Measurements from ENCODE around the gene VPS18. TPM values are rescaled to one million over a fixed set of nuclear protein-coding genes. Genes with fewer than 3 reads are reported as not detected.

Gene VPS18
- total RNA-seq, 1 donor from 2014 or later: 37.6 TPM

GRCh38 chr15:40921949-40922607 lies 27.8 kb downstream of the VPS18 start:
- Histone ChIP-seq H2AFZ (ENCODE audit: low read depth, low read length) (no peak overlapping the region), H3K9me3 (ENCODE audit: insufficient read depth, low read depth, low read length) (no peaks in the 10 kb centered on the region), H4K20me1 (ENCODE audit: insufficient read depth, low read length) (peaks cover 2% of the 10 kb centered on the region), H3K36me3 (ENCODE audit: insufficient read depth, low read length) (no peaks in the 10 kb centered on the region), H3K4me1 (ENCODE audit: insufficient read depth, low read length) (peaks cover 20% of the 10 kb centered on the region), H3K9ac (ENCODE audit: low read length) (no peak overlapping the region), H3K27ac (ENCODE audit: low read depth, low read length) (no peak overlapping the region), H3K4me2 (ENCODE audit: low read length) (no peak overlapping the region), H3K27me3 (ENCODE audit: insufficient read depth, low read length) (peaks cover 23% of the 10 kb centered on the region), H3K79me2 (ENCODE audit: insufficient read depth, low read length) (no peaks in the 10 kb centered on the region), H3K4me3 (ENCODE audit: insufficient read depth, low read depth, low read length) (no peak overlapping the region)
- no peak overlapping the region for H3K4me3 Mint-ChIP-seq (ENCODE audit: unreplicated experiment)
- no peaks in the 10 kb centered on the region for H3K9me3 Mint-ChIP-seq (ENCODE audit: unreplicated experiment)
- peaks cover 8% of the 10 kb centered on the region for H3K4me1 Mint-ChIP-seq (ENCODE audit: low read depth, unreplicated experiment)
- H3K27ac Mint-ChIP-seq (ENCODE audit: unreplicated experiment): no peak overlapping the region
- peaks cover 65% of the 10 kb centered on the region for H3K27me3 Mint-ChIP-seq (ENCODE audit: low read depth, unreplicated experiment)
- FAIRE-seq: no peak
- no peak for DNase-seq (ENCODE audit: low read depth)
- peaks cover under 1% of the 10 kb centered on the region for H3K36me3 Mint-ChIP-seq (ENCODE audit: low read depth, unreplicated experiment)
- no peak for TF ChIP-seq EZH2 (IDR thresholded peaks at IDR 0.05; ENCODE audit: insufficient read depth, low read length)

GRCh38 chr15:40922608-40923005 lies 28.4 kb downstream of the VPS18 start:
- Mint-ChIP-seq H3K4me3 (ENCODE audit: unreplicated experiment) (peak overlapping the region; percentile 20), H3K27me3 (ENCODE audit: low read depth, unreplicated experiment) (peaks cover 64% of the 10 kb centered on the region), H3K9me3 (ENCODE audit: unreplicated experiment) (no peaks in the 10 kb centered on the region), H3K4me1 (ENCODE audit: low read depth, unreplicated experiment) (peaks cover 11% of the 10 kb centered on the region), H3K27ac (ENCODE audit: unreplicated experiment) (no peak overlapping the region), H3K36me3 (ENCODE audit: low read depth, unreplicated experiment) (peaks cover 2% of the 10 kb centered on the region)
- peaks cover 26% of the 10 kb centered on the region for H3K27me3 ChIP-seq (ENCODE audit: insufficient read depth, low read length)
- TF ChIP-seq EZH2 (IDR thresholded peaks at IDR 0.05; ENCODE audit: insufficient read depth, low read length) (no peak), CTCF (IDR thresholded peaks at IDR 0.05; ENCODE audit: insufficient read depth, low read depth, low read length) (no peak)
- H3K9ac ChIP-seq (ENCODE audit: low read length): no peak overlapping the region
- peaks cover 4% of the 10 kb centered on the region for H4K20me1 ChIP-seq (ENCODE audit: insufficient read depth, low read length)
- no peaks in the 10 kb centered on the region for H3K9me3 ChIP-seq (ENCODE audit: insufficient read depth, low read depth, low read length)
- no peak overlapping the region for H2AFZ ChIP-seq (ENCODE audit: low read depth, low read length)
- FAIRE-seq: no peak
- no peak overlapping the region for H3K4me3 ChIP-seq (ENCODE audit: insufficient read depth, low read depth, low read length)
- H3K36me3 ChIP-seq (ENCODE audit: insufficient read depth, low read length): no peaks in the 10 kb centered on the region
- DNase-seq (ENCODE audit: low read depth): no peak
- H3K4me1 ChIP-seq (ENCODE audit: insufficient read depth, low read length): peaks cover 20% of the 10 kb centered on the region
- H3K27ac ChIP-seq (ENCODE audit: low read depth, low read length): no peak overlapping the region
- no peaks in the 10 kb centered on the region for H3K79me2 ChIP-seq (ENCODE audit: insufficient read depth, low read length)
- no peak overlapping the region for H3K4me2 ChIP-seq (ENCODE audit: low read length)

- FAIRE-seq: no peak
- Histone ChIP-seq H4K20me1 (ENCODE audit: insufficient read depth, low read length) (peaks cover 4% of the 10 kb centered on the region), H3K4me1 (ENCODE audit: insufficient read depth, low read length) (peaks cover 15% of the 10 kb centered on the region), H3K36me3 (ENCODE audit: insufficient read depth, low read length) (no peaks in the 10 kb centered on the region), H3K9ac (ENCODE audit: low read length) (no peak overlapping the region), H3K9me3 (ENCODE audit: insufficient read depth, low read depth, low read length) (no peaks in the 10 kb centered on the region), H3K27me3 (ENCODE audit: insufficient read depth, low read length) (peaks cover 30% of the 10 kb centered on the region), H3K4me3 (ENCODE audit: insufficient read depth, low read depth, low read length) (no peak overlapping the region), H3K79me2 (ENCODE audit: insufficient read depth, low read length) (no peaks in the 10 kb centered on the region), H3K27ac (ENCODE audit: low read depth, low read length) (no peak overlapping the region), H2AFZ (ENCODE audit: low read depth, low read length) (no peak overlapping the region), H3K4me2 (ENCODE audit: low read length) (no peak overlapping the region)
- TF ChIP-seq EZH2 (IDR thresholded peaks at IDR 0.05; ENCODE audit: insufficient read depth, low read length) (no peak), CTCF (IDR thresholded peaks at IDR 0.05; ENCODE audit: insufficient read depth, low read depth, low read length) (no peak)
- no peak overlapping the region for H3K4me3 Mint-ChIP-seq (ENCODE audit: unreplicated experiment)
- no peaks in the 10 kb centered on the region for H3K9me3 Mint-ChIP-seq (ENCODE audit: unreplicated experiment)
- peaks cover 2% of the 10 kb centered on the region for H3K36me3 Mint-ChIP-seq (ENCODE audit: low read depth, unreplicated experiment)
- peaks cover 60% of the 10 kb centered on the region for H3K27me3 Mint-ChIP-seq (ENCODE audit: low read depth, unreplicated experiment)
- H3K27ac Mint-ChIP-seq (ENCODE audit: unreplicated experiment): no peak overlapping the region
- no peak for DNase-seq (ENCODE audit: low read depth)
- H3K4me1 Mint-ChIP-seq (ENCODE audit: low read depth, unreplicated experiment): peaks cover 11% of the 10 kb centered on the region
Observed at GRCh38 chr15:40923551-40923950, 29.3 kb downstream of the VPS18 start.

All from astrocyte (in vitro differentiated cells and primary cell).